ENCODE results near the gene P2RX6.

The P2RX6 gene

DNA sequence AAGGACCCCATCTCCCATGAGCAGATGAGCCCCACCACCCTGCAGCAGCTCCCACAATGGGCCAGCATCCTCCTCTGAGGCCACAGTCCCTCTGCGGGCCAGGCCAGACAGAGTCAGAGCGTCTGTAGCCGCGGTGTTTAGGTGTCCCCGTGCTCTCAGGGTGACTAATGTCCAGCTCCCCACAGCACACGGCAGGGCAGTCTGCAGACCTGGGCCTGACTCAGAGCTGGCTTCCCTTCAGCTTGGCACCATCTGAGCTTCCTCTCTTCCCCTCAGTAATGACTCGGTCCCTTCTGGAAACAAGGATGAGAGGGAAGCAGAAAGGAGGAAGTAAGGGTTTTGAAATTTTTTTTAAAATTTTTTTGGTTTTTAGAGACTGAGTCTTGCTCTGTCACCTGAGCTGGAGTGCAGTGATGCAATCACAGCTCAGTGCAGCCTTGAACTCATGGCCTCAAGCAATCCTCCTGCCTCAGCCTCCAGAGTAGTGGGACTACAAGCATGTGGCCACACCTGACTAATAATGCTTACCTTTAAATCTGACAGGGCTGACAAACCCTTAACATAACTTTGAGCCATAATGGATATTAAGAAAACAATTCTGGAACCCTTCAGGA, 59.2 kb downstream of the P2RX6 start:
- no peak for DNase-seq (ENCODE audit: low read depth, low spot score)

DNA sequence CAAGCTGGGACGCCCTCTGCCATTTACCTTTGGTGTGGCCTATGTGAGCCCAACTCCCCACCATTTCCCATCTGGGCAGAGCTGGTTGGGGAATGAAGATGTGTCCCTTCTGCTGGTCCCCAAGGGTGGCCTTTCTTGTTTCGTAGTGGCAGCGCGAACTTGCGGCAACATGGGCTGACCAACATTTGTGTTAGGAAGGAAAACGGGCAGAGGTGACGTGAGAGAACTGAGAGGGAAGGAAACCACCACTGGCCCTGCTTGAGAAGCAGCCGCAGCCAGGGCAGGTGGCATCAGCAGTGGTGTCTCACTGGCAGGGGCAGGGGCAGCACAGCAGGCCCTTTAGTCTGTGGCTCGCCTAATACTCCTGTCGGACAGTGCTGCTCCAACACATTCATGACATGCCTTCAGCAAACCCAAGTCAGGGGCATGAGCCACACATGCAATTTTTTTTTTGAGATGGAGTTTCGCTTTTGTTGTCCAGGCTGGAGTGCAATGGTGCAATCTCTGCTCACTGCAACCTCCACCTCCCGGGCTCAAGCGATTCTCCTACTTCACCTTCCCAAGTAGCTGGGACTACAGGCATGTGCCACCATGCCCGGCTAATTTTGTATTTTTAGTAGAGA, 60.7 kb downstream of the P2RX6 start:
- DNase-seq (ENCODE audit: low read depth, low spot score) = no peak

DNA sequence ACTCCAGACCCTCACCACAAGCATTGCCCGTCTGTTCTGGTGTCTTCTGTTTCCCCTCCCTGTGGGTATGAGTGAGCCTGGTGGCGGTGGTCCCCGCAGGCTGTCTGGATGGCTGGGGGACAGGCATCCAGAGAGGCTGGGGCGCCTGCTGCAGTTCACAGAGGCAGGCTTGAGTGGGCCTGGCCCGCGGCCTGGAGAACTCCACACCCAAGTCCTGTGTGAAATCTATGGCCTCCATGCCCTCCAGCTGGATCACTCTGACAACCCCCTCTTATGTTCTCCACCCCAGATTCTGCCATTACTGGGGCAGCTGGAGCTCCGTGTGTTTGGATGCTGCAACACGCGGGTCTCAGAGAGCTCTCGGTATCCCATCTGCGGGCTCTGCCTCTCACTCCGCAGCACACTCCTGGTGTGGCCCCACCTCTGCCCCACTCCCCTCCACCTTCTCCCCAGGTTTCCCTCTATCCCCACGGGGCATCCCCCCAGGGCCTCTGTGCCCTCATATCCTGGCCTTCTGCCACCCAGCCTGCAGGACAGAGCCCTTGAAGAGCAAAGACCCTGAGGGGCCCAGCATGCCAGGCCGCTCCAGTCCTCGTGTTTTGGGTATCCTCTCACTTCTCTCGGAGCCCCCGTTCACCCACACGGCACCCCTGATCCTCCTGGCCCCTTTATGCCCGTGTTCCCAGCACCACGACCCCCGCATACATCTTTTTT, 62.1 kb downstream of the P2RX6 start:
- no peak for DNase-seq (ENCODE audit: low read depth, low spot score)

Data from activated naive CD8-positive, alpha-beta T cell treated with anti-CD3 and anti-CD28 coated beads, Interleukin-2, amount 50 U/mL, for 16 hours (primary cell).